ENCODE measurements around the gene ARF3. TPM values are rescaled to one million over a fixed set of nuclear protein-coding genes. Genes with fewer than 3 reads are reported as not detected.

Gene ARF3
- total RNA-seq, 4 donors from 2014 or later, result 92.7 to 177 (median 136) TPM

DNA sequence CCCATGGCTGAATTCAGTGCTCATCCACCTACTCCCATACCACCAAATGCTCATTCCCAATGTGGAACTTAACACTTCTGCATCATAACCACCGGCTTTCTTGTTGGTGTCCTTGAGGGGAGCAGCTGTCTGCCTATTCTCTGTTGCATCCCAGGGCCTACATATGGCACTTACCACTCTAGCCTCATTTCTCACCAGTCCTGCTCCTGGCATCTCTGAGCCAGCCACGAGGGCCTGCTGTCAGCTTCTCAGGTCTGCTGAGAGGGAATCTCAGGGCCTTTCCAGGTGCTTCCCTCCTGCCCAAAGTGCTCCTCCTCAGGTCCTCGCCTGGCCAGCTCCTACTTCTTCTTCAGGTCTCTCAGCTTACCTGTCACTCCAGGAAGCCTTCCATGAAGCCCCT lies 67.6 kb downstream of the ARF3 start:
- no peaks in the 10 kb centered on the region for H3K27me3 ChIP-seq
- no peaks in the 10 kb centered on the region for H3K36me3 ChIP-seq
- WGBS, 2 donors, result 77 to 85% methylated on average over 3 of the region's 3 CpGs
- no peak overlapping the region for H3K27ac ChIP-seq
- no peak for DNase-seq
- H3K4me1 ChIP-seq, result peaks cover 0 to 8% of the 10 kb centered on the region in 2 donors
- H3K4me3 ChIP-seq (replicated peaks in 1 of 3), result no peak overlapping the region
- intact Hi-C loops (cut with DNase I), result loop anchor here (2.0 kb wide), 1 partner anchor 35 kb away; no protein-coding TSS in a partner anchor
- no peak for TF ChIP-seq POLR2A (IDR thresholded peaks at IDR 0.05)
- TF ChIP-seq, protein P1, sequence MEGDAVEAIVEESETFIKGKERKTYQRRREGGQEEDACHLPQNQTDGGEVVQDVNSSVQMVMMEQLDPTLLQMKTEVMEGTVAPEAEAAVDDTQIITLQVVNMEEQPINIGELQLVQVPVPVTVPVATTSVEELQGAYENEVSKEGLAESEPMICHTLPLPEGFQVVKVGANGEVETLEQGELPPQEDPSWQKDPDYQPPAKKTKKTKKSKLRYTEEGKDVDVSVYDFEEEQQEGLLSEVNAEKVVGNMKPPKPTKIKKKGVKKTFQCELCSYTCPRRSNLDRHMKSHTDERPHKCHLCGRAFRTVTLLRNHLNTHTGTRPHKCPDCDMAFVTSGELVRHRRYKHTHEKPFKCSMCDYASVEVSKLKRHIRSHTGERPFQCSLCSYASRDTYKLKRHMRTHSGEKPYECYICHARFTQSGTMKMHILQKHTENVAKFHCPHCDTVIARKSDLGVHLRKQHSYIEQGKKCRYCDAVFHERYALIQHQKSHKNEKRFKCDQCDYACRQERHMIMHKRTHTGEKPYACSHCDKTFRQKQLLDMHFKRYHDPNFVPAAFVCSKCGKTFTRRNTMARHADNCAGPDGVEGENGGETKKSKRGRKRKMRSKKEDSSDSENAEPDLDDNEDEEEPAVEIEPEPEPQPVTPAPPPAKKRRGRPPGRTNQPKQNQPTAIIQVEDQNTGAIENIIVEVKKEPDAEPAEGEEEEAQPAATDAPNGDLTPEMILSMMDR (IDR thresholded peaks at IDR 0.05), result no peak
- no peaks in the 10 kb centered on the region for H3K9me3 ChIP-seq

Small RNA genes lying within 50 kb of the gene (small RNA-seq; reads per million reads assigned to genes)
- gene AC073610.1 (not detected), gene RNU6-600P (not detected), gene RNU6-940P (not detected)

Other genes starting within 250 kb of the ARF3 start
- 10 to 100 TPM; 24.0 to 43.1 (median 40.6) TPM for gene CCNT1, start 240.8 kb downstream of the ARF3 start, total RNA-seq
- 10 to 100 TPM; 23.6 to 45.5 (median 30.3) TPM for gene ADCY6, start 168.4 kb downstream of the ARF3 start, total RNA-seq
- gene CACNB3, start 139.0 kb downstream of the ARF3 start, total RNA-seq, result 10 to 100 TPM in 3 of 4 donors, 1 to 10 TPM in 1; 7.1 to 16.4 (median 13.1) TPM
- 10 to 100 TPM; 59.4 to 88.2 (median 70.9) TPM for gene DDX23, start 105.3 kb downstream of the ARF3 start, total RNA-seq
- gene RND1, start 91.6 kb downstream of the ARF3 start, total RNA-seq, result 1 to 10 TPM in 3 of 4 donors, under 1 TPM in 1; 0.68 to 3.0 (median 1.6) TPM
- 10 to 100 TPM in 3 of 4 donors, 1 to 10 TPM in 1; 9.0 to 20.1 (median 16.5) TPM for gene FKBP11, start 32.0 kb downstream of the ARF3 start, total RNA-seq
- 1 to 10 TPM in 1 of 4 donors, under 1 TPM in 2, not detected in 1; 0.54 to 1.7 (median 0.59) TPM for gene WNT10B, start 14.2 kb upstream of the ARF3 start, total RNA-seq
- gene WNT1, start 20.8 kb upstream of the ARF3 start, total RNA-seq, result not detected
- under 1 TPM in 2 of 4 donors, not detected in 2; 0.11 to 0.13 TPM for gene DDN, start 41.9 kb upstream of the ARF3 start, total RNA-seq
- 10 to 100 TPM; 50.3 to 68.1 (median 59.9) TPM for gene PRKAG1, start 61.3 kb upstream of the ARF3 start, total RNA-seq
- 100 to 1,000 TPM in 1 of 4 donors, 10 to 100 TPM in 3; 42.5 to 107 (median 71.6) TPM for gene KMT2D, start 103.3 kb upstream of the ARF3 start, total RNA-seq
- gene RHEBL1, start 112.5 kb upstream of the ARF3 start, total RNA-seq, result under 1 TPM in 1 of 4 donors, not detected in 3; 0.98 TPM
- gene DHH, start 137.3 kb upstream of the ARF3 start, total RNA-seq, result under 1 TPM; 0.17 to 0.94 (median 0.44) TPM
- gene LMBR1L, start 153.4 kb upstream of the ARF3 start, total RNA-seq, result 10 to 100 TPM; 30.4 to 54.8 (median 46.6) TPM
- gene TUBA1B, start 173.9 kb upstream of the ARF3 start, total RNA-seq, result 100 to 1,000 TPM; 284 to 653 (median 477) TPM
- 10 to 100 TPM; 24.6 to 64.4 (median 32.1) TPM for gene TUBA1A, start 231.6 kb upstream of the ARF3 start, total RNA-seq